Measurements from ENCODE around the gene TBC1D8. TPM values are rescaled to one million over a fixed set of nuclear protein-coding genes. Genes with fewer than 3 reads are reported as not detected.

TBC1D8 gene
- total RNA-seq, 1 experiment from 2014 or later, result 48.1 TPM

DNA sequence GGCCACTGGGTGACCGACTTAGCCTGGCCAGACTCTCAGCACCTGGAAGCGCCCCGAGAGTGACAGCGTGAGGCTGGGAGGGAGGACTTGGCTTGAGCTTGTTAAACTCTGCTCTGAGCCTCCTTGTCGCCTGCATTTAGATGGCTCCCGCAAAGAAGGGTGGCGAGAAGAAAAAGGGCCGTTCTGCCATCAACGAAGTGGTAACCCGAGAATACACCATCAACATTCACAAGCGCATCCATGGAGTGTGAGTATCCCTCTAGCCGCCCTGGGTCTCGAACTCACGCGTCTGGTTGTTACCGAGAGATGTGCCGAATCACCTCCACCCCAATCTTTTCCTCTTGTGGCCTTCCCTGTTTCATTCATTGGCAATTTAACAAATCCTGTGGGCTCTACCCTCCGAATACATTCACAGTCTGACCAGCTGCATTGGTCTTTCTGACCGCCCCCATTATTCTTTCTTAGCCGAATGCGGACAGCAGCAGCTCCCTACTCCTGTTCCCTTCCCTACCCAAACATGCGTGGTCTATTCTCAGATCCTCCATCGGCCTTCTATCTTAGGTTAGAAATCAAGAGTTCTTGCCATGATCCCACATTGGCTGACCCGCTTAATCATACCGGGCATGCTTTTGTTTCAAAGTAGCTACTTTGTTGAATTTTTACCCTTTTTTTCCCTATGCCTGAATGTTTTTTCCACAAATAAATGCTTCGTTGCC lies 148.5 kb downstream of the TBC1D8 start:
- ChIA-PET CTCF (interaction anchor here (0.6 to 3.9 kb wide), 16 partner anchors 10 to 420 kb away, joined by 3 to 18 read pairs (median 4); no protein-coding TSS in a partner anchor), POLR2A (interaction anchor here (0.6 to 3.0 kb wide), 35 partner anchors 8 to 697 kb away, joined by 3 to 37 read pairs (median 5); partner anchors contain the start of genes CNOT11, NPAS2, PDCL3 and TBC1D8)
- Mint-ChIP-seq H3K9me3 (ENCODE audit: unreplicated experiment) (no peaks in the 10 kb centered on the region), H3K4me1 (ENCODE audit: insufficient read depth, unreplicated experiment) (peaks cover 19% of the 10 kb centered on the region), H3K27ac (ENCODE audit: low read depth, unreplicated experiment) (peak overlapping the region; percentile 99), H3K4me3 (ENCODE audit: unreplicated experiment) (peak overlapping the region; percentile 92), H3K36me3 (ENCODE audit: insufficient read depth, unreplicated experiment) (peaks cover 57% of the 10 kb centered on the region), H3K27me3 (ENCODE audit: insufficient read depth, unreplicated experiment) (no peaks in the 10 kb centered on the region)
- no peak for DNase-seq (ENCODE audit: unreplicated experiment)
- intact Hi-C loops (cut with micrococcal nuclease), result loop anchor here (5.0 kb wide), 2 partner anchors 270 to 395 kb away; no protein-coding TSS in a partner anchor
- TF ChIP-seq, protein P1, sequence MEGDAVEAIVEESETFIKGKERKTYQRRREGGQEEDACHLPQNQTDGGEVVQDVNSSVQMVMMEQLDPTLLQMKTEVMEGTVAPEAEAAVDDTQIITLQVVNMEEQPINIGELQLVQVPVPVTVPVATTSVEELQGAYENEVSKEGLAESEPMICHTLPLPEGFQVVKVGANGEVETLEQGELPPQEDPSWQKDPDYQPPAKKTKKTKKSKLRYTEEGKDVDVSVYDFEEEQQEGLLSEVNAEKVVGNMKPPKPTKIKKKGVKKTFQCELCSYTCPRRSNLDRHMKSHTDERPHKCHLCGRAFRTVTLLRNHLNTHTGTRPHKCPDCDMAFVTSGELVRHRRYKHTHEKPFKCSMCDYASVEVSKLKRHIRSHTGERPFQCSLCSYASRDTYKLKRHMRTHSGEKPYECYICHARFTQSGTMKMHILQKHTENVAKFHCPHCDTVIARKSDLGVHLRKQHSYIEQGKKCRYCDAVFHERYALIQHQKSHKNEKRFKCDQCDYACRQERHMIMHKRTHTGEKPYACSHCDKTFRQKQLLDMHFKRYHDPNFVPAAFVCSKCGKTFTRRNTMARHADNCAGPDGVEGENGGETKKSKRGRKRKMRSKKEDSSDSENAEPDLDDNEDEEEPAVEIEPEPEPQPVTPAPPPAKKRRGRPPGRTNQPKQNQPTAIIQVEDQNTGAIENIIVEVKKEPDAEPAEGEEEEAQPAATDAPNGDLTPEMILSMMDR (IDR thresholded peaks at IDR 0.05; ENCODE audit: unreplicated experiment), result no peak
- BruUV-seq (replicated peaks), result TSS peak; percentile 62

DNA sequence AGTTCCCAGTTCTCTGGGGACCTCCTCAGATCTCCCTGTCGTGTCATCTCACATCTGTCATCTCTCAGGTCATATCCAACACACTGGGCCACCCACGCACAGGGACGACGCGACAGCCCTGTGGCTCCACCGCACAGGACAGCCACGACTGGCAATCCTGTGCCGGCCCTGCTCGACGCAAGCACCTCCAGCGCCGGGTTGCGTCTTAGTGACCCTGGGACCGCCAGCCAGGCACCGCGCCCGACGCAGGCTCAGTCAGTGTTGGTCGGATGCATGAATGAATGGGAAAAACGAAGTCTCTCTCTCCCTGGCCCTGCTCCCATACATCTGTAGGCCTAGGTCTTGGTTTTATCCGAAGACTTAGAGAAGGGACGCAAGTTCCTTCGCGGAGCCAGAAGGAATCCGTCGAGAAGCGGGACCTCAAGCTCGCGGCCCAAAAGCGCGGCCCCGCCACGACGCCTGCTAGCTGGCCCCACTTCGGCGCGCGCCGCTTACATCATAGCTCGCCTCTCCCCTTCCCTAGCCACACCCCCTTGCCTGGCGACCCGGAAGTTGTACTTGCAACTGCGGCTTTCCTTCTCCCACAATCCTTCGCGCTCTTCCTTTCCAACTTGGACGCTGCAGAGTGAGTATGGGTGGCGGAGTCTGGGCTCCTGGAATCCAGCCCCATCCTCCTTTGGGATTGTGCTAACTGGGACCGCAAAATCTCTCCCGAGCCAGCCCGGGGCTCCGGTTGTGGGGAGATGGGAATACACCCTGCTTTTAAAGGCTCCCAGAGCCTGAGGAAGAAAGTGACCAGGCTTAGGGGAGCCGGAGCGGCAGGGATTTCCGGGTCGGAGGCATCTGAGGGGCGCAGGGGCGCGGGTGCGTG lies 149.3 kb downstream of the TBC1D8 start, which contains the start of gene RPL31:
RPL31 (plus strand) TSS at position 599 of the 871 bp plus-strand sequence. CDS start 413 bp downstream, outside the sequence.
- H3K9me3 Mint-ChIP-seq (ENCODE audit: unreplicated experiment), result no peaks in the 10 kb centered on the region
- peak within 1 kb of the TSS; percentile 92 for H3K4me3 Mint-ChIP-seq (ENCODE audit: unreplicated experiment)
- TSS peak; percentile 72 for BruUV-seq (replicated peaks)
- intact Hi-C loops (cut with micrococcal nuclease), result loop anchor here (5.0 kb wide), 2 partner anchors 270 to 395 kb away; no protein-coding TSS in a partner anchor
- TF ChIP-seq, protein P1 (IDR thresholded peaks at IDR 0.05; ENCODE audit: unreplicated experiment), result no peak
- H3K4me1 Mint-ChIP-seq (ENCODE audit: insufficient read depth, unreplicated experiment), result peaks cover 19% of the 10 kb centered on the region
- CTCF ChIA-PET, result interaction anchor here (0.6 to 3.9 kb wide), 8 partner anchors 10 to 419 kb away, joined by 3 to 18 read pairs (median 4); no protein-coding TSS in a partner anchor
- H3K27me3 Mint-ChIP-seq (ENCODE audit: insufficient read depth, unreplicated experiment), result no peaks in the 10 kb centered on the region
- H3K27ac Mint-ChIP-seq (ENCODE audit: low read depth, unreplicated experiment), result peak within 1 kb of the TSS; percentile 99
- POLR2A ChIA-PET, result interaction anchor here (0.6 to 3.0 kb wide), 32 partner anchors 8 to 1664 kb away, joined by 3 to 37 read pairs (median 5); partner anchors contain the start of genes CNOT11, EIF5B, NPAS2 and PDCL3
- DNase-seq (ENCODE audit: unreplicated experiment), result peak; percentile 98
- peaks cover 49% of the 10 kb centered on the region for H3K36me3 Mint-ChIP-seq (ENCODE audit: insufficient read depth, unreplicated experiment)

DNA sequence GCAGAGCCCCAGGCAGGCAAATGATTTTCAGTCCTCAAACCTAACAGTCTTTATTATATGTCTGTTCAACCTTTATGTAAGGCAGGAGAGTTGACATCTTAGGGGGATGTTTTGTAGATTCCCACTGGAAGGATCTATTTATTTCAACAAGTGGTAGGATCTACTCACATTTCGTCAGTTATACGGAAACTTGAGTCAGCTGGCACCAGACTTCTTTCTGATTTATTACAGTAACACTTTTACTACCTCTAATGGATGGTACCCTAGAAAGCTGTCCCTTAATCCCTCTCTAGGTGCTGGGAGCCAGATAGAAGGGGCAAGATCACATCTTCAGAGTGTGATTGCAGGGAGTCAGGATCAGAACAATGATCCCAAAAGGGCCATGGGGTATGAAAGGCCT lies 151.2 kb downstream of the TBC1D8 start:
- BruUV-seq (replicated peaks), result no TSS peak

More for the DNA sequence above, 151.2 kb downstream of the TBC1D8 start:
- H3K27me3 Mint-ChIP-seq (ENCODE audit: insufficient read depth, unreplicated experiment), result no peaks in the 10 kb centered on the region
- H3K4me1 Mint-ChIP-seq (ENCODE audit: insufficient read depth, unreplicated experiment), result peaks cover 17% of the 10 kb centered on the region
- intact Hi-C loops (cut with micrococcal nuclease), result loop anchor here (5.0 kb wide), 2 partner anchors 268 to 393 kb away; no protein-coding TSS in a partner anchor
- H3K4me3 Mint-ChIP-seq (ENCODE audit: unreplicated experiment), result no peak overlapping the region
- H3K27ac Mint-ChIP-seq (ENCODE audit: low read depth, unreplicated experiment), result no peak overlapping the region
- TF ChIP-seq, protein P1 (IDR thresholded peaks at IDR 0.05; ENCODE audit: unreplicated experiment), result no peak
- H3K9me3 Mint-ChIP-seq (ENCODE audit: unreplicated experiment), result no peaks in the 10 kb centered on the region
- ChIA-PET POLR2A (interaction anchor here (0.6 to 1.2 kb wide), 3 partner anchors 47 to 200 kb away, joined by 3 read pairs; no protein-coding TSS in a partner anchor), CTCF (interaction anchor here (0.7 to 1.2 kb wide), 2 partner anchors 270 to 394 kb away, joined by 3 to 5 read pairs; no protein-coding TSS in a partner anchor)
- peaks cover 34% of the 10 kb centered on the region for H3K36me3 Mint-ChIP-seq (ENCODE audit: insufficient read depth, unreplicated experiment)
- no peak for DNase-seq (ENCODE audit: unreplicated experiment)
